Tibial nerve (tissue), 4 donors: Measurements from ENCODE around the gene HSPB6. TPM values are rescaled to one million over a fixed set of nuclear protein-coding genes. Genes with fewer than 3 reads are reported as not detected.

ENCODE experiments used
- DNase-seq, 2 donors: peaks; one replicate each; pipeline ENCODE4 v3.0.0-alpha.2; 2019; ENCODE audit warnings: low spot score in 2 of 2
- H3K27ac ChIP-seq, 4 donors: fragments of 200-600 bp; sonication (generic) in 3 of 4; one replicate each; pipeline ENCODE4 v1.5.1; 2017 to 2019; ENCODE audit warnings: mild to moderate bottlenecking in 1 of 4
- H3K27me3 ChIP-seq, 2 donors: fragments of 200-600 bp; sonication (generic) in 1 of 2; one replicate each; pipeline versions ENCODE4 v1.5.1 to v1.6.0; 2017 to 2019
- H3K36me3 ChIP-seq, 3 donors: fragments of 200-600 bp; sonication (generic); one replicate each; pipeline ENCODE4 v1.5.1; 2018 to 2019
- H3K4me1 ChIP-seq, 4 donors: fragments of 200-600 bp; sonication (generic) in 3 of 4; one replicate each; pipeline ENCODE4 v1.5.1; 2017 to 2019
- H3K4me3 ChIP-seq, 4 donors: fragments of 200-600 bp; sonication (generic) in 3 of 4; one replicate each; pipeline ENCODE4 v1.5.1; 2017 to 2019; ENCODE audit warnings: mild to moderate bottlenecking in 1 of 4, moderate library complexity in 1 of 4
- H3K9me3 ChIP-seq, 4 donors: fragments of 200-600 bp; sonication (generic) in 3 of 4; one replicate each; pipeline ENCODE4 v1.5.1; 2017 to 2019
- CTCF ChIP-seq, 5 experiments: fragments of 200-600 bp in 3 of 5; fragments of 450-650 bp in 2 of 5; sonication (generic) in 3 of 5; IDR thresholded peaks; one replicate each; pipeline ENCODE4 v1.5.1; 2016 to 2019; ENCODE audit warnings: antibody characterized with exemption in 5 of 5, mild to moderate bottlenecking in 3 of 5, moderate library complexity in 2 of 5
- EP300 ChIP-seq, 2 donors: sonication (generic); formaldehyde crosslinking; IDR thresholded peaks; one replicate each; pipeline ENCODE4 v1.6.1; 2017; ENCODE audit warnings: antibody characterized with exemption in 2 of 2, mild to moderate bottlenecking in 1 of 2
- POLR2A ChIP-seq, 2 donors: fragments of 450-650 bp; IDR thresholded peaks; one replicate each; pipeline ENCODE4 v1.6.1; 2017; ENCODE audit warnings: antibody characterized with exemption in 2 of 2, mild to moderate bottlenecking in 2 of 2, moderate library complexity in 2 of 2
- WGBS, 2 donors: methylation state at CpG; one replicate each; pipeline ENCODE4 v1.1.5; 2018; 5-methylcytosine and 5-hydroxymethylcytosine counted together
- total RNA-seq, 4 donors: library from RNA; depleted of rRNA; stranded (reverse); fragments of >200 nt; gene quantifications; one replicate each; pipeline ENCODE4 v1.1.0, GENCODE V29; 2016

The HSPB6 gene
- total RNA-seq, 4 donors from 2014 or later = 85.2 to 190 (median 124) TPM

GRCh38 chr19:35789195-35789977, 32.6 kb upstream of the HSPB6 start:
- Histone ChIP-seq H3K36me3 (peaks cover 0 to 40% (median 0%) of the 10 kb centered on the region in 3 donors), H3K4me3 (no peak overlapping the region), H3K4me1 (no peaks in the 10 kb centered on the region), H3K27ac (no peak overlapping the region), H3K9me3 (no peaks in the 10 kb centered on the region), H3K27me3 (no peaks in the 10 kb centered on the region)
- TF ChIP-seq POLR2A (IDR thresholded peaks at IDR 0.05) (no peak), EP300 (IDR thresholded peaks at IDR 0.05) (no peak), CTCF (IDR thresholded peaks at IDR 0.05) (no peak)
- DNase-seq = no peak
- WGBS, 2 donors = 75 to 82% methylated on average over 9 to 10 of the region's 11 CpGs

- Histone ChIP-seq H3K4me1 (no peaks in the 10 kb centered on the region), H3K27me3 (no peaks in the 10 kb centered on the region), H3K4me3 (no peak overlapping the region), H3K27ac (no peak overlapping the region), H3K9me3 (no peaks in the 10 kb centered on the region), H3K36me3 (peaks cover 0 to 50% (median 0%) of the 10 kb centered on the region in 3 donors)
- WGBS, 2 donors = 72 to 75% methylated on average over 12 of the region's 12 CpGs
- TF ChIP-seq POLR2A (IDR thresholded peaks at IDR 0.05) = no peak
- no peak for TF ChIP-seq EP300 (IDR thresholded peaks at IDR 0.05)
- TF ChIP-seq CTCF (IDR thresholded peaks at IDR 0.05) = no peak
- no peak for DNase-seq
Observed at GRCh38 chr19:35788205-35788960, 31.6 kb upstream of the HSPB6 start.

GRCh38 chr19:35787227-35787799, 30.5 kb upstream of the HSPB6 start:
- Histone ChIP-seq H3K4me3 (no peak overlapping the region), H3K27ac (no peak overlapping the region), H3K27me3 (no peaks in the 10 kb centered on the region), H3K9me3 (no peaks in the 10 kb centered on the region), H3K36me3 (peaks cover 0 to 61% (median 0%) of the 10 kb centered on the region in 3 donors), H3K4me1 (no peaks in the 10 kb centered on the region)
- WGBS, 2 donors = 89 to 94% methylated on average over 9 to 14 of the region's 15 CpGs
- DNase-seq = no peak
- TF ChIP-seq EP300 (IDR thresholded peaks at IDR 0.05) = no peak

GRCh38 chr19:35786299-35787160, 29.7 kb upstream of the HSPB6 start:
- WGBS, 2 donors = 85% methylated on average over 26 to 31 of the region's 31 CpGs
- Histone ChIP-seq H3K27me3 (no peaks in the 10 kb centered on the region), H3K4me3 (no peak overlapping the region), H3K36me3 (peaks cover 0 to 69% (median 0%) of the 10 kb centered on the region in 3 donors), H3K27ac (no peak overlapping the region), H3K4me1 (no peaks in the 10 kb centered on the region), H3K9me3 (no peaks in the 10 kb centered on the region)
- no peak for DNase-seq
- TF ChIP-seq CTCF (IDR thresholded peaks at IDR 0.05) (no peak), POLR2A (IDR thresholded peaks at IDR 0.05) (no peak)

GRCh38 chr19:35785339-35785627, 28.5 kb upstream of the HSPB6 start:
- Histone ChIP-seq H3K27ac (no peak overlapping the region), H3K9me3 (no peaks in the 10 kb centered on the region), H3K4me3 (no peak overlapping the region), H3K27me3 (no peaks in the 10 kb centered on the region), H3K36me3 (peaks cover 0 to 81% (median 0%) of the 10 kb centered on the region in 3 donors), H3K4me1 (no peaks in the 10 kb centered on the region)
- no peak for DNase-seq
- no peak for TF ChIP-seq EP300 (IDR thresholded peaks at IDR 0.05)
- TF ChIP-seq CTCF (IDR thresholded peaks at IDR 0.05) = no peak
- TF ChIP-seq POLR2A (IDR thresholded peaks at IDR 0.05) = no peak
- WGBS, 2 donors = 84 to 96% methylated on average over 9 to 10 of the region's 10 CpGs
